Mesendoderm (in vitro differentiated cells): ENCODE data around the gene MTUS2.

Experiments
- DNase-seq: peaks from one replicate; pipeline ENCODE4 v3.0.0; 2013
- H2AK5ac ChIP-seq: 2 replicates; pipeline ENCODE4 v1.6.1; 2013; ENCODE audit warnings: low read length, inconsistent platforms
- H2BK120ac ChIP-seq: 2 replicates; pipeline ENCODE4 v1.6.1; 2013; ENCODE audit warnings: low read depth, mild to moderate bottlenecking, low read length, moderate library complexity, mixed read lengths
- H2BK15ac ChIP-seq: replicated peaks from 2 replicates; pipeline ENCODE4 v1.6.1; 2013; ENCODE audit warnings: low read depth, mild to moderate bottlenecking, moderate library complexity
- H2BK5ac ChIP-seq: 2 replicates; pipeline ENCODE4 v1.6.1; 2013; ENCODE audit warnings: low read length, inconsistent platforms
- H3K18ac ChIP-seq: 2 replicates; pipeline ENCODE4 v1.6.1; 2013; ENCODE audit warnings: mild to moderate bottlenecking, low read length, mixed read lengths
- H3K23ac ChIP-seq: one replicate; pipeline ENCODE4 v1.6.1; 2013; ENCODE audit warnings: low read length
- H3K27ac ChIP-seq: 2 replicates; pipeline ENCODE4 v1.5.1; 2013; ENCODE audit warnings: low read depth, mild to moderate bottlenecking, inconsistent platforms, low read length, moderate library complexity
- H3K27me3 ChIP-seq: 2 replicates; pipeline ENCODE4 v1.6.1; 2013; ENCODE audit warnings: low read length, control low read depth, mild to moderate bottlenecking, inconsistent platforms; ENCODE audit not compliant: insufficient read depth, poor library complexity
- H3K36me3 ChIP-seq: 2 replicates; pipeline ENCODE4 v1.6.1; 2013; ENCODE audit warnings: low read length, inconsistent platforms; ENCODE audit not compliant: control insufficient read depth, insufficient read depth
- H3K4ac ChIP-seq: one replicate; pipeline ENCODE4 v1.6.1; 2013; ENCODE audit warnings: low read depth, mild to moderate bottlenecking, low read length, moderate library complexity
- H3K4me1 ChIP-seq: 2 replicates; pipeline ENCODE4 v1.6.1; 2013; ENCODE audit warnings: low read depth, low read length, inconsistent platforms; ENCODE audit not compliant: control insufficient read depth
- H3K4me2 ChIP-seq: 2 replicates; pipeline ENCODE4 v1.6.1; 2013; ENCODE audit warnings: low read length
- H3K4me3 ChIP-seq: 2 replicates; pipeline ENCODE4 v1.5.1; 2013; ENCODE audit warnings: mild to moderate bottlenecking, low read length
- H3K56ac ChIP-seq: one replicate; pipeline ENCODE4 v1.6.1; 2013; ENCODE audit warnings: low read length
- H3K79me1 ChIP-seq: 2 replicates; pipeline ENCODE4 v1.6.1; 2013; ENCODE audit warnings: low read length, inconsistent platforms
- H3K79me2 ChIP-seq: 2 replicates; pipeline ENCODE4 v1.6.1; 2013; ENCODE audit warnings: mild to moderate bottlenecking, low read length; ENCODE audit not compliant: control insufficient read depth, insufficient read depth
- H3K9ac ChIP-seq: 2 replicates; pipeline ENCODE4 v1.6.1; 2013; ENCODE audit warnings: low read length, inconsistent platforms
- H4K5ac ChIP-seq: one replicate; pipeline ENCODE4 v1.6.1; 2013; ENCODE audit warnings: low read length
- H4K8ac ChIP-seq: one replicate; pipeline ENCODE4 v1.6.1; 2013; ENCODE audit warnings: low read depth, mild to moderate bottlenecking, control low read depth, low read length, moderate library complexity
- WGBS: extraction: QIAGEN DNeasy Blood & Tissue Kit; methylation state at CpG from one replicate; pipeline ENCODE4 v1.1.7; 2013; ENCODE audit warnings: low lambda C conversion rate, missing lambda C conversion rate; ENCODE audit not compliant: insufficient coverage; ENCODE audit errors: extremely low coverage; 5-methylcytosine and 5-hydroxymethylcytosine counted together

MTUS2 gene

GRCh38 chr13:29175250-29175873 is 355.2 kb downstream of the MTUS2 start:
- Histone ChIP-seq H2BK120ac (no peak overlapping the region), H2BK15ac (no peak overlapping the region), H3K4me3 (no peak overlapping the region), H3K4ac (no peak overlapping the region), H2BK5ac (no peak overlapping the region), H3K23ac (no peak overlapping the region), H3K79me1 (no peaks in the 10 kb centered on the region), H4K5ac (no peak overlapping the region), H3K4me1 (no peaks in the 10 kb centered on the region), H3K18ac (no peak overlapping the region), H3K36me3 (no peaks in the 10 kb centered on the region), H3K79me2 (no peaks in the 10 kb centered on the region), H3K56ac (no peak overlapping the region), H3K9ac (no peak overlapping the region), H4K8ac (no peak overlapping the region), H3K27ac (no peak overlapping the region), H3K27me3 (no peaks in the 10 kb centered on the region), H2AK5ac (no peak overlapping the region), H3K4me2 (no peak overlapping the region)
- DNase-seq: no peak
- no CpG with 5 or more reads among the region's 3 CpGs for WGBS

- Histone ChIP-seq H3K18ac (no peak overlapping the region), H2AK5ac (no peak overlapping the region), H4K8ac (no peak overlapping the region), H3K4me3 (no peak overlapping the region), H3K4ac (no peak overlapping the region), H3K4me2 (no peak overlapping the region), H3K23ac (no peak overlapping the region), H2BK5ac (no peak overlapping the region), H4K5ac (no peak overlapping the region), H3K36me3 (no peaks in the 10 kb centered on the region), H3K56ac (no peak overlapping the region), H3K27me3 (no peaks in the 10 kb centered on the region), H3K79me1 (no peaks in the 10 kb centered on the region), H3K79me2 (no peaks in the 10 kb centered on the region), H3K4me1 (no peaks in the 10 kb centered on the region), H2BK15ac (no peak overlapping the region), H3K9ac (no peak overlapping the region), H3K27ac (no peak overlapping the region), H2BK120ac (no peak overlapping the region)
- no CpG with 5 or more reads among the region's 1 CpG for WGBS
- DNase-seq: no peak
Observed at GRCh38 chr13:29180055-29180454, 359.9 kb downstream of the MTUS2 start.

- Histone ChIP-seq H3K4ac (no peak overlapping the region), H3K36me3 (no peaks in the 10 kb centered on the region), H2AK5ac (no peak overlapping the region), H3K79me1 (no peaks in the 10 kb centered on the region), H3K4me2 (no peak overlapping the region), H3K56ac (no peak overlapping the region), H2BK120ac (no peak overlapping the region), H4K8ac (no peak overlapping the region), H3K4me1 (no peaks in the 10 kb centered on the region), H3K18ac (no peak overlapping the region), H4K5ac (no peak overlapping the region), H3K23ac (no peak overlapping the region), H3K27ac (no peak overlapping the region), H3K79me2 (no peaks in the 10 kb centered on the region), H2BK15ac (no peak overlapping the region), H3K27me3 (no peaks in the 10 kb centered on the region), H2BK5ac (no peak overlapping the region), H3K9ac (no peak overlapping the region), H3K4me3 (no peak overlapping the region)
- WGBS: no CpG with 5 or more reads among the region's 2 CpGs
- DNase-seq: no peak
Observed at GRCh38 chr13:29182216-29182615, 362.1 kb downstream of the MTUS2 start.

GRCh38 chr13:29185926-29186325 is 365.8 kb downstream of the MTUS2 start:
- no CpG with 5 or more reads among the region's 2 CpGs for WGBS

GRCh38 chr13:29187584-29187983 is 367.4 kb downstream of the MTUS2 start:
- Histone ChIP-seq H3K4me1 (no peaks in the 10 kb centered on the region), H3K56ac (no peak overlapping the region), H3K36me3 (no peaks in the 10 kb centered on the region), H2BK5ac (no peak overlapping the region), H3K4ac (no peak overlapping the region), H4K5ac (no peak overlapping the region), H4K8ac (no peak overlapping the region), H3K4me2 (no peak overlapping the region), H3K79me1 (no peaks in the 10 kb centered on the region), H3K18ac (no peak overlapping the region), H3K23ac (no peak overlapping the region), H3K27ac (no peak overlapping the region), H3K4me3 (no peak overlapping the region), H3K27me3 (no peaks in the 10 kb centered on the region), H2BK15ac (no peak overlapping the region), H2BK120ac (no peak overlapping the region), H2AK5ac (no peak overlapping the region), H3K9ac (no peak overlapping the region), H3K79me2 (no peaks in the 10 kb centered on the region)
- DNase-seq: no peak
- WGBS: no CpG with 5 or more reads among the region's 1 CpG

More at GRCh38 chr13:29185926-29186325, 365.8 kb downstream of the MTUS2 start:
- no peak overlapping the region for H3K18ac ChIP-seq
- no peak overlapping the region for H3K4me3 ChIP-seq
- H3K4me2 ChIP-seq: no peak overlapping the region
- H2BK15ac ChIP-seq: no peak overlapping the region
- H3K27me3 ChIP-seq: no peaks in the 10 kb centered on the region
- no peak for DNase-seq
- no peak overlapping the region for H3K27ac ChIP-seq
- H2BK120ac ChIP-seq: no peak overlapping the region
- no peak overlapping the region for H4K8ac ChIP-seq
- no peaks in the 10 kb centered on the region for H3K79me1 ChIP-seq
- no peak overlapping the region for H3K9ac ChIP-seq
- no peaks in the 10 kb centered on the region for H3K36me3 ChIP-seq
- no peaks in the 10 kb centered on the region for H3K79me2 ChIP-seq
- H3K56ac ChIP-seq: no peak overlapping the region
- no peak overlapping the region for H2BK5ac ChIP-seq
- H2AK5ac ChIP-seq: no peak overlapping the region
- H3K4me1 ChIP-seq: no peaks in the 10 kb centered on the region
- H4K5ac ChIP-seq: no peak overlapping the region
- H3K23ac ChIP-seq: no peak overlapping the region
- no peak overlapping the region for H3K4ac ChIP-seq

GRCh38 chr13:29190298-29190697 is 370.2 kb downstream of the MTUS2 start:
- Histone ChIP-seq H4K8ac (no peak overlapping the region), H3K18ac (no peak overlapping the region), H2BK15ac (no peak overlapping the region), H3K27me3 (no peaks in the 10 kb centered on the region), H4K5ac (no peak overlapping the region), H3K4me1 (no peaks in the 10 kb centered on the region), H2BK120ac (no peak overlapping the region), H3K4ac (no peak overlapping the region), H3K56ac (no peak overlapping the region), H3K9ac (no peak overlapping the region), H3K27ac (no peak overlapping the region), H3K36me3 (no peaks in the 10 kb centered on the region), H3K79me1 (no peaks in the 10 kb centered on the region), H2AK5ac (no peak overlapping the region), H3K4me3 (no peak overlapping the region), H2BK5ac (no peak overlapping the region), H3K4me2 (no peak overlapping the region), H3K79me2 (no peaks in the 10 kb centered on the region), H3K23ac (no peak overlapping the region)
- no peak for DNase-seq
- WGBS: no CpG with 5 or more reads among the region's 3 CpGs
